SK-N-MC (cell line): ENCODE results near the gene SNRK.

ENCODE experiments used
- EZH2 ChIP-seq: fragments of 200-600 bp; sonication (generic); IDR thresholded peaks from one replicate; pipeline ENCODE4 v1.6.1; 2017; ENCODE audit warnings: antibody characterized with exemption
- POLR2AphosphoS5 ChIP-seq: IDR thresholded peaks from 2 replicates; pipeline ENCODE4 v1.6.1; 2012; ENCODE audit warnings: mild to moderate bottlenecking, low read depth, low read length, borderline replicate concordance

DNA sequence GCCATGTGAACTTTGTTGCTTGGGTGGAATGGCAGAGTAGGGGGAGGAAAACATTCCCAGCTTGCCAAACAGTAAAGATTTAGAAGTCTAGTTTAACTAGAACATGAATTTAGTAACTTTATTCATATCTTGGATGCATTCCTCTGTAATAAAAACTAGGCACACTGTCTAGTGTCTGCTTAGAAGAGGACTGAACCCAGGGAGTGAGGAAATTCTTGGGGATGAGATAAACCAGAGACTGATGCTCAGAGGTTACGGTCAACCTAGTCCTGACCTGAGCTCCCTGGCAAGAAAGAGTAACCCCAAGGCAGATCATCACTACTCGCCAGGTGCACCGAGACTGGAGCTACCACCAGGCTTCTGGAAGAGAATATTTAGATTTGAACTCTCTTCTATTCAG, 58.2 kb downstream of the SNRK start:
- TF ChIP-seq POLR2AphosphoS5 (no peak), EZH2 (no peak)
